HG03025 (cell line): ENCODE data around the gene B3GALT5.

Experiments
- ATAC-seq: cut with Tn5 transposase; IDR thresholded peaks from one replicate; pipeline ENCODE4 v1.9.1; 2021; ENCODE audit warnings: mild to moderate bottlenecking, moderate library complexity; ENCODE audit not compliant: unreplicated experiment, low FRiP score

Gene B3GALT5

GRCh38 chr21:39602793-39603192 is 9.9 kb upstream of the B3GALT5 start:
- ATAC-seq, result no peak

GRCh38 chr21:39604951-39605350 is 7.8 kb upstream of the B3GALT5 start:
- ATAC-seq, result no peak

DNA sequence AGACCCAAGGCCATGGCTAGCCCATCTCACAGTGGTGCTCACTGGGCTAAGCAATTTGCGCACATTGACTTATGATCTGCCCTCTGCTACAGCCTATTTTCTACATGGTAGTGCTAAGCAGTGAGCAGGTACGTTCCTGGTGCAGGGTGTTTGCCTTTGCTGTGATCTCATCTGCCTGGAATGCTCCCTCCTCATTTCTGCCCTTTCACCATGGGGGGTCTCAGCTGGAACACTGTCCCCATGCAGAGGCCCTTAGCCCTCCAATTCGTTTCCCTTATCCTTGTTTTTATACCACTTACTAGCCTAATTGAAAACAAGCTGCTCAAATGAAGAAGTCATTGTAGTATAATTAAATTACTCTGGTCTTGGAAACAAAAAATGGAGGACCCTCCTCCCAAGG is 2.0 kb upstream of the B3GALT5 start:
- no peak for ATAC-seq

DNA sequence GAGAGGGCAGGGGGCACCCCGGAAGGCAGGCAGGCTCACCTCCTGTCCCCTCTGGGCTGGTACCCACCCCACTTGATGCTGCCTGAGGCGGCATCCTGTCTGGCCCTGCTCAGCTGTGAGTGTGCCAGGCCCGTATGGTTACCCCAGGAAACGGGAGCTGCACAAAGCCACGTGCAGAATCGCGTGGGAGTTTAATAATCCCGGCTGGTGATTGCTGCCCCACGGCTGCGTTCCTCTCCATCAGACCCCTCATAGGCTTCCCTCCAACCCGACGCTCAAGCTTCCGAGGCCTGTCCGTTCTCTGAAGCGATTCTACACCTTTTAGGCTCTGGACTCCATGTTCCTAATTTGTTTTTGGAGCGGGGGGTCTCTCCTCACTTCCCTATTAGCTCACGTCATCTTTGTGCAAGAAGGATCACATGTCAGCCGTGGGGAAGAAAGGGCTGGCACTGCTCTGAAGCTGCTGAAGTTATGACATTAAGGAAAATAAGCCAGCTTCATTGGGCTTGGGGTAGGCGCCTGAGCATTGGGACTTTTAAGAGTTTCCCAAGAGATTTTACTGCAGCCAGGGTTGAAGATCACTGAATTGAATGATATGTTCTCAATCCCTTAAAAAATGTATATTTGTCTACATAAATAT is 1.1 kb upstream of the B3GALT5 start:
- no peak for ATAC-seq

GRCh38 chr21:39613041-39613934 is 548 bp downstream of the B3GALT5 start:
- no peak for ATAC-seq

GRCh38 chr21:39616211-39616772 is 3.6 kb downstream of the B3GALT5 start:
- ATAC-seq, result no peak

GRCh38 chr21:39620856-39621255 is 8.1 kb downstream of the B3GALT5 start:
- ATAC-seq, result no peak

- ATAC-seq, result no peak
Observed at GRCh38 chr21:39625211-39625895, 12.6 kb downstream of the B3GALT5 start.

- ATAC-seq, result no peak
Observed at GRCh38 chr21:39628385-39628784, 15.6 kb downstream of the B3GALT5 start.

DNA sequence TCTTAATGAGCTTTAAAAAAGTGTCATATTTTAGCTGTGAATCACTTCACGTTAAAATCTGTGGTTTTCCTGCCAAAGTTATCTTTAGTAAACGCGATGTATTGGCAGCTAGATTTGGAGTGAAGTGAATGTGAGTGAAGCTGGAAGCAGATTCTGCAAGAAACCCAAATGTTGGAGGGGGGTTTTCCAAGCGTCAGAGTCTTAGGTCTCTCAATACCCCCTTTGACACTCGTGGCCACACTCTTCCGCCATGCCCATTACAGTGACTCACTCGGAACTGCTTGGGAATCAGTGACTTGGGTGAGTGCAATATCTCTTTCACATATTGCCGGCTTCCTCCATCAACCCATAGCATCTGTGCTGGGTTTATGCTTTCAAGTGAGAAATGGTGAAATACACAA is 17.5 kb downstream of the B3GALT5 start:
- no peak for ATAC-seq

GRCh38 chr21:39630827-39631226 is 18.1 kb downstream of the B3GALT5 start:
- no peak for ATAC-seq

DNA sequence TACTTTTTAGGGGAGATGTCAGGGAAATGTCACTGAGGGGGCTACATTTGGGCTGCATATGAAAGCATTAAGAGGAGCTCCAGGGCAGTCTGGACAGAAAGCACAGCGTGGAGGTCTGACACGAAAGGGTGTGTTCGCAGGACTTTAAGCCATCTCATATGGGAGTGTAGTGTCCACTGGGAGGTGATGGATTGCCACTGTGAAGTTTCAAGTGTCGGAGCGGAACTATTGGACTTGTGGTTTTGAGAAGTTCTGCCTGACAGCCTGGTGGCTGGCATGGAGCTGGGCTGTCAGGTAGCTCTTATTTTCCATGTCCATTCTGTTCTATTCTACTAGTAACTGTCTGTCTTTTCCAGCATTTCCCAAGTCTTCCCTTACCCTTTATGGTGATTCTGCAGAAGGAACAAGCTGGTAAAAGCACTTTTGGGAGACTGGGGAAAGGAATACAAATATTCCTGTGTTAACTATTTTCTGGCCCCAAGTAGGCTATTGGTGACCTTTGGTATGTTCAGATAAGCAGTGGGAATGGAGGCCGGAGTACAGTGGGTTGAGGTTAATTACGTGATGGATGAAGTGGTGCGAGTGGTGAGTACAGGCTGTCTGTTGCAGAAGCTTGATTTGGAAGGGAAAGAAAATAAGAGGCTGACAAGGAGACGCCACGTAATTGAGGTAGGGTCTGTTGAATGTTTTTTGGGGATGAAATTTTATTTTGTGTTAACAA is 19.3 kb downstream of the B3GALT5 start:
- no peak for ATAC-seq

- ATAC-seq, result no peak
Observed at GRCh38 chr21:39632796-39633442, 20.2 kb downstream of the B3GALT5 start.

GRCh38 chr21:39633770-39634181 is 21.0 kb downstream of the B3GALT5 start:
- ATAC-seq, result no peak

DNA sequence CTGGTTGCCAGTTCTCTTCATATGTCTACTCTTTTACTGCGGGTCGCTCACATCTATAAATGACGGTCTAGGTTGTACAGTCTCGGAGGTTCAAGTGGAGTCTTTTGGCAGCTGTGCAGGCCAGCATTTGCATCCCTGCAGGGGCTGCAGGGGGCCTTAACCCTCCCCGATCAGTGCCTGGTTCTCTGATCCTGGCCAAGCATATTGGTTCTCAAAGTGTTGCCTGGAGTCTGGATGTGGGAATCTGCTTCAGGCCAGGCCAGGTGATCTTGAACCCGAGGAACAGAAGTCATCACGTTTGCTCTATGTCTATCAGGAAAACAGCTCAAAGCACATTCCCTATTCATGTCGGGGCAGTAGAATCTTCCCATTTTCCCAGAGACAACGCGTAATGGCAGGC is 21.8 kb downstream of the B3GALT5 start:
- ATAC-seq, result no peak

GRCh38 chr21:39637197-39637970 is 24.6 kb downstream of the B3GALT5 start:
- no peak for ATAC-seq

GRCh38 chr21:39637971-39638240 is 25.2 kb downstream of the B3GALT5 start:
- no peak for ATAC-seq

DNA sequence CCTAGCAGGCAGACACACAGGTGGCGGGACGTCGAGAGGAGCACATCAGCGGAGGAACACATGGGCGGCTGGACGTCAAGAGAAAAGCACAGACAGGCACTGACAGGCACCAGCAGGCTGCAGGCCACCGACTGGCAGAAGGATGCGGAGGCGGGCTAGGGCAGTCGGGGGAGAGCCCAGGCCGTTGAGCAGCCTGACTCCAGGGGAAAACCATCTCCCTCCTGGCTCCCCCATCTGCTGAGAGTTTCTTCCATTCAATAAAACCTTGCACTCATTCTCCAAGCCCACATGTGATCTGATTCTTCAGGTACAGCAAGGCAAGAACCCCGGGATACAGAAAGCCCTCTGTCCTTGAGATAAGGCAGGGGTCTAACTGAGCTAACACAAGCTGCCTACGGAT is 25.5 kb downstream of the B3GALT5 start:
- ATAC-seq, result no peak

DNA sequence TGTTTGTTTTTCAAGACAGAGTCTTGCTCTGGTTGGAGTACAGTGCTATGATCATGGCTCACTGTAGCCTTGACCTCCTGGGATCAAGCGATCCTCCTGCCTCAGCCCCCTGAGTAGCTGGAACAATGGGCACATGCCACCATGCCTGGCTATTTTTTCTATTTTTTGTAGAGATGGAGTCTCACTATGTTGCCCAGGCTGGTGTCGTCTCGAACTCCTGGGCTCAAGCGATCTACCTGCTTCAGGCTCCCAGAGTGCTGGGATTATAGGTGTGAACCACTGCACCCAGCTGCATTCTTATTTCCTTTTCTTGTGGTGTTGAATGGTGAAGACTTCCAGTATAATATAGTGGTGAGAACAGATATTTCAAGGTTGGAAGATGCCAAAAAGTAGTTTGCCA is 28.0 kb downstream of the B3GALT5 start:
- ATAC-seq, result no peak
